Keratinocyte (primary cell): ENCODE results near the gene DIS3L2. TPM values are rescaled to one million over a fixed set of nuclear protein-coding genes. Genes with fewer than 3 reads are reported as not detected.
"Not testable (repeated sequence)": the region's sequence is repeated elsewhere in the genome, so short reads cannot be mapped to it uniquely, and the experiment has no call there.

Source experiments
- DNase-seq: peaks from one replicate; pipeline ENCODE4 v3.0.0-alpha.2; 2011; ENCODE audit warnings: low read depth, missing footprints, low spot score
- FAIRE-seq: peaks from 2 replicates; lab custom pipeline; 2011; peaks lifted over from hg19 to GRCh38; lab: Jason Lieb, UNC
- H2AFZ ChIP-seq: 2 replicates; pipeline ENCODE4 v1.6.0; 2012; ENCODE audit warnings: low read length, control low read depth, inconsistent platforms; ENCODE audit not compliant: control insufficient read depth
- H3K27ac ChIP-seq: 2 replicates; pipeline ENCODE4 v1.5.1; 2011; ENCODE audit warnings: low read length; ENCODE audit not compliant: control insufficient read depth, insufficient read depth
- H3K27me3 ChIP-seq: 3 replicates; pipeline ENCODE4 v1.6.0; 2011; ENCODE audit warnings: low read length; ENCODE audit not compliant: control insufficient read depth, insufficient read depth; ENCODE audit errors: extremely low read depth
- H3K36me3 ChIP-seq, 2 experiments: 2 replicates in 1 of 2; 3 replicates in 1 of 2; pipeline ENCODE4 v1.5.1; 2011; ENCODE audit warnings: low read length in 2 of 2, mild to moderate bottlenecking in 1 of 2; ENCODE audit not compliant: control insufficient read depth in 2 of 2, insufficient read depth in 2 of 2; ENCODE audit errors: extremely low read depth in 1 of 2
- H3K4me1 ChIP-seq: 3 replicates; pipeline ENCODE4 v1.5.1; 2011; ENCODE audit warnings: low read length; ENCODE audit not compliant: control insufficient read depth, insufficient read depth; ENCODE audit errors: extremely low read depth
- H3K4me2 ChIP-seq: 3 replicates; pipeline ENCODE4 v1.6.0; 2011; ENCODE audit warnings: low read depth, low read length; ENCODE audit not compliant: control insufficient read depth, insufficient read depth; ENCODE audit errors: extremely low read depth
- H3K4me3 ChIP-seq, 3 experiments: fragments of 200-600 bp in 1 of 3; sonication (generic) in 1 of 3; 2 replicates in 2 of 3; 3 replicates in 1 of 3; pipeline ENCODE4 v1.5.1; 2011 to 2016; ENCODE audit warnings: low read length in 3 of 3, mild to moderate bottlenecking in 3 of 3, control low read depth in 2 of 3, inconsistent platforms in 1 of 3, low read depth in 1 of 3, mixed read lengths in 1 of 3, mixed run types in 1 of 3, moderate library complexity in 1 of 3; ENCODE audit not compliant: control insufficient read depth in 2 of 3, insufficient read depth in 2 of 3; ENCODE audit errors: extremely low read depth in 1 of 3
- H3K79me2 ChIP-seq: 2 replicates; pipeline ENCODE4 v1.6.0; 2012; ENCODE audit warnings: low read length; ENCODE audit not compliant: control insufficient read depth, insufficient read depth
- H3K9ac ChIP-seq: 3 replicates; pipeline ENCODE4 v1.6.0; 2011; ENCODE audit warnings: low read length; ENCODE audit not compliant: control insufficient read depth, insufficient read depth; ENCODE audit errors: extremely low read depth
- H3K9me1 ChIP-seq: 3 replicates; pipeline ENCODE4 v1.6.0; 2011; ENCODE audit warnings: low read length; ENCODE audit not compliant: control insufficient read depth, insufficient read depth; ENCODE audit errors: extremely low read depth
- H3K9me3 ChIP-seq: 2 replicates; pipeline ENCODE4 v1.5.1; 2012; ENCODE audit warnings: low read depth, low read length; ENCODE audit not compliant: control insufficient read depth
- H4K20me1 ChIP-seq: 3 replicates; pipeline ENCODE4 v1.6.0; 2011; ENCODE audit warnings: low read length; ENCODE audit not compliant: control insufficient read depth, insufficient read depth; ENCODE audit errors: extremely low read depth
- EZH2 ChIP-seq: IDR thresholded peaks from one replicate; pipeline ENCODE4 v1.6.1; 2012; ENCODE audit warnings: inconsistent platforms, mild to moderate bottlenecking, low read length, moderate library complexity
- dilution Hi-C: fragments of 300-500 bp; cut with MboI; formaldehyde crosslinking; loops from one replicate; pipeline ENCODE4 v1.7.0; 2020; ENCODE audit warnings: low sequenced_read_pairs; ENCODE audit not compliant: extremely low pct_ligation_motif_present
- polyA plus RNA-seq, 5 experiments: library from polyadenylated mRNA; depleted of rRNA in 3 of 5; stranded (reverse) in 3 of 5; stranded (forward) in 1 of 5; unstranded in 1 of 5; fragments of >200 nt; gene quantifications; 1 replicate in 1 of 5; 2 replicates in 3 of 5; 3 replicates in 1 of 5; pipeline versions ENCODE4 v1.2.1 to v1.2.3, GENCODE V29; 2011 to 2012; ENCODE audit warnings: missing spikeins in 2 of 5, low read depth in 1 of 5, low replicate concordance in 1 of 5
- TF ChIP-seq, protein P1 (sequence below), 3 experiments: IDR thresholded peaks in 1 of 3; conservative IDR thresholded peaks in 1 of 3; optimal IDR thresholded peaks in 1 of 3; 2 replicates in 2 of 3; 3 replicates in 1 of 3; pipeline versions ENCODE3 to v1.5.1; 2011; ENCODE audit warnings: low read length in 3 of 3, mild to moderate bottlenecking in 3 of 3, moderate library complexity in 2 of 3, control low read depth in 1 of 3, inconsistent platforms in 1 of 3; ENCODE audit not compliant: insufficient read depth in 2 of 3; ENCODE audit errors: extremely low read depth in 1 of 3

DIS3L2 gene
- polyA plus RNA-seq, 1 donor (not counting 4 experiments of a cell fraction or from before 2014, with no cell fraction given): 8.6 TPM

DNA sequence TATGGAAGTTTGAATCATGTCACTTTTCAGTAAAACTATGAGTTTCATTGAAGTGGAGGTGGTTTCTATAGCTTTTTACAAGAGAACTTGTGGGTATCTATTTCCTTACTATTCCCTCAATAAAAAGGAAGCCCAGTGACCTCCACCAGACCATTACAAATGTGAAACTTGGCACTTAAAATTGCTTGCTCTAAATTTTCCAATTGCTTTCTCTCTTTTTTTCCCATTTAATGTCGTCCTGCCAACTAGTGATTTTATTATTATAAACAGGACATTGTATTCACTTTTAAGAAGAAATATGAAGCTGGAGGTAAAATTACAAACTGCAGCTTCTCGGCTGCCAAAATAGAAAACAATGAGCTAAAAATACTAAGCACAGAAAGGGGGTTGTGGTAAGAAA, 208.9 kb downstream of the DIS3L2 start:
- H3K4me3 ChIP-seq: no peak overlapping the region
- FAIRE-seq: no peak
- no peaks in the 10 kb centered on the region for H3K36me3 ChIP-seq
- dilution Hi-C loops: no loop called here
- no peaks in the 10 kb centered on the region for H4K20me1 ChIP-seq
- no peak overlapping the region for H2AFZ ChIP-seq
- H3K4me2 ChIP-seq: no peak overlapping the region
- DNase-seq: no peak
- H3K9me3 ChIP-seq: no peaks in the 10 kb centered on the region
- H3K27ac ChIP-seq: no peak overlapping the region
- no peaks in the 10 kb centered on the region for H3K27me3 ChIP-seq
- no peaks in the 10 kb centered on the region for H3K9me1 ChIP-seq
- no peaks in the 10 kb centered on the region for H3K79me2 ChIP-seq
- H3K9ac ChIP-seq: no peak overlapping the region
- TF ChIP-seq, protein P1, sequence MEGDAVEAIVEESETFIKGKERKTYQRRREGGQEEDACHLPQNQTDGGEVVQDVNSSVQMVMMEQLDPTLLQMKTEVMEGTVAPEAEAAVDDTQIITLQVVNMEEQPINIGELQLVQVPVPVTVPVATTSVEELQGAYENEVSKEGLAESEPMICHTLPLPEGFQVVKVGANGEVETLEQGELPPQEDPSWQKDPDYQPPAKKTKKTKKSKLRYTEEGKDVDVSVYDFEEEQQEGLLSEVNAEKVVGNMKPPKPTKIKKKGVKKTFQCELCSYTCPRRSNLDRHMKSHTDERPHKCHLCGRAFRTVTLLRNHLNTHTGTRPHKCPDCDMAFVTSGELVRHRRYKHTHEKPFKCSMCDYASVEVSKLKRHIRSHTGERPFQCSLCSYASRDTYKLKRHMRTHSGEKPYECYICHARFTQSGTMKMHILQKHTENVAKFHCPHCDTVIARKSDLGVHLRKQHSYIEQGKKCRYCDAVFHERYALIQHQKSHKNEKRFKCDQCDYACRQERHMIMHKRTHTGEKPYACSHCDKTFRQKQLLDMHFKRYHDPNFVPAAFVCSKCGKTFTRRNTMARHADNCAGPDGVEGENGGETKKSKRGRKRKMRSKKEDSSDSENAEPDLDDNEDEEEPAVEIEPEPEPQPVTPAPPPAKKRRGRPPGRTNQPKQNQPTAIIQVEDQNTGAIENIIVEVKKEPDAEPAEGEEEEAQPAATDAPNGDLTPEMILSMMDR (optimal IDR thresholded peaks at IDR 0.05 in 1 of 3, IDR thresholded peaks at IDR 0.05 in 1 of 3, conservative IDR thresholded peaks at IDR 0.05 in 1 of 3; ENCODE audit: extremely low read depth in 1 of 3, insufficient read depth in 2 of 3, low read length in 3 of 3): no peak
- TF ChIP-seq EZH2: no peak
- H3K4me1 ChIP-seq: no peaks in the 10 kb centered on the region

- Histone ChIP-seq H3K9me3 (no peaks in the 10 kb centered on the region), H2AFZ (no peak overlapping the region), H3K27ac (no peak overlapping the region), H3K79me2 (no peaks in the 10 kb centered on the region), H3K4me3 (no peak overlapping the region), H3K36me3 (no peaks in the 10 kb centered on the region), H3K4me2 (no peak overlapping the region), H4K20me1 (no peaks in the 10 kb centered on the region), H3K27me3 (no peaks in the 10 kb centered on the region), H3K4me1 (no peaks in the 10 kb centered on the region), H3K9me1 (no peaks in the 10 kb centered on the region), H3K9ac (no peak overlapping the region)
- DNase-seq: no peak
- FAIRE-seq: no peak
- dilution Hi-C loops: no loop called here
- no peak for TF ChIP-seq EZH2
Observed at GRCh38 chr2:232174662-232175061, 213.1 kb downstream of the DIS3L2 start.

- H3K27me3 ChIP-seq, H3K4me2 ChIP-seq, H3K9me3 ChIP-seq, H3K4me1 ChIP-seq, H3K9ac ChIP-seq, H4K20me1 ChIP-seq, FAIRE-seq, H3K36me3 ChIP-seq, H3K4me3 ChIP-seq, H2AFZ ChIP-seq, H3K79me2 ChIP-seq, H3K9me1 ChIP-seq, dilution Hi-C loops, H3K27ac ChIP-seq, DNase-seq: not testable (repeated sequence)
Observed at GRCh38 chr2:232176587-232176986, 215.1 kb downstream of the DIS3L2 start.
